DMS53 (cell line): ENCODE results near the gene ZNF492.
"Not testable (repeated sequence)": the region's sequence is repeated elsewhere in the genome, so short reads cannot be mapped to it uniquely, and the experiment has no call there.

ENCODE experiments used
- DNase-seq: peaks from one replicate; lab custom pipeline; 2025; lab: John Stamatoyannopoulos, UW

ZNF492 gene

GRCh38 chr19:22617614-22618320 is 16.4 kb upstream of the ZNF492 start:
- no peak for DNase-seq

GRCh38 chr19:22619371-22619770 is 14.8 kb upstream of the ZNF492 start:
- DNase-seq = no peak

DNA sequence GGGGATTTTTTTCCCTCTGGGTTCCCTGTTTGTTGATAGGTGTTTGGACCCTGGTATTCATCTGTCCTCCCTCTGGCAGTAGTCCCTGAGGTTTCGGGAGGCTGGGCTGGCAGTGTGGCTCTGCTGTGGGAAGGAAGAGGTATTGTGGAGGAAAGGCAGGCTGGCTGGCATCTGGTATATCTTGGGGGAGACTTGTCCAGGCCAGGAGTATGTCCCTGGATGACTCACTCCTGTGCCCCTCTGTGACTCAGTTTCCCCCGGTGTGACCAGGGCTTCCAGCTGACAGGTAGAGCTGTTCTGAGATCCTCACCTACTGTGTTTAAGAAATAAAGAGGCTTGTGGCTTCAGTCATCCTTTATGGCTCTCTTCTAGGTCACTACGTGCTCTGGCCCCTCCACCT is 14.2 kb upstream of the ZNF492 start:
- DNase-seq = no peak

DNA sequence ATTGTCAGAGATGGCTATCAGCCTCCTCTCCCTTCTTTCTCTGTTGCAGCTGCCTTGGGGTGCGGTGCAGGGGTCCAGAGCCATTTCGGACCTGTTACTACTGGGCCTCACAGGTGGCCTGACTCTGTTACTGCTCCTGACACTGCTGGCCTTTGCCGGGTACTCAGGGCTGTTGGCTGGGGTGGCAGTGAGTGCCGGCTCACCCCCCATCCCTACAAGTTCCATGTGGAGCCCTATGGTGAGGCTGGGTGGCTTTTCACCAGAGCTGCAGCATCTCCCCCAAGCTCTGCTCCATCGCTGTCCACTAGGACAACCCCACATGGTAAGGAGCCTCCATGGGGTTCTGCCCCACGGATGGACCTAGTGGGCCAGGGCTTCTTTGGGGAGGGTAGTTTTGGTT is 13.7 kb upstream of the ZNF492 start:
- no peak for DNase-seq

- DNase-seq = no peak
Observed at GRCh38 chr19:22620912-22621311, 13.2 kb upstream of the ZNF492 start.

DNA sequence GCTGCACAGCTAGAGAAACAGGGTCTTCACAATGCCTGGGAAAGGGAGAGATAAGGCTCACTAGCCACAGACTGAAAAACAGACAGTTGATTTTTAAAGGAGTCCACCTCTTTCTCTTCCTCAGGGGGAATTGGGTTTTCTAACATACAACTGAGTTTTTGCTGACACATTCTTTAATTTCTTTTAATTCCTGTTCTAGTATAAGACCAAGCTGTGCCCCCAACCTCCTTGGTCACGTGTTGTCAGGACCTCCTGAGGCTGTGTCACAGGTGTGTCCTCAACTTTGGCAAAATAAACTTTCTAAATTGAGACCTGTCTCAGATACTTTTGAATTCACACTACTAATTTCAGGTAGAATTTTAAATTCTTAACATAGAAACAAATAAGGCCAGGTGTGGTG is 12.1 kb upstream of the ZNF492 start:
- no peak for DNase-seq

- no peak for DNase-seq
Observed at GRCh38 chr19:22622901-22623840, 11.0 kb upstream of the ZNF492 start.

- no peak for DNase-seq
Observed at GRCh38 chr19:22623841-22624221, 10.3 kb upstream of the ZNF492 start.

- DNase-seq = no peak
Observed at GRCh38 chr19:22625266-22626035, 8.7 kb upstream of the ZNF492 start.

DNA sequence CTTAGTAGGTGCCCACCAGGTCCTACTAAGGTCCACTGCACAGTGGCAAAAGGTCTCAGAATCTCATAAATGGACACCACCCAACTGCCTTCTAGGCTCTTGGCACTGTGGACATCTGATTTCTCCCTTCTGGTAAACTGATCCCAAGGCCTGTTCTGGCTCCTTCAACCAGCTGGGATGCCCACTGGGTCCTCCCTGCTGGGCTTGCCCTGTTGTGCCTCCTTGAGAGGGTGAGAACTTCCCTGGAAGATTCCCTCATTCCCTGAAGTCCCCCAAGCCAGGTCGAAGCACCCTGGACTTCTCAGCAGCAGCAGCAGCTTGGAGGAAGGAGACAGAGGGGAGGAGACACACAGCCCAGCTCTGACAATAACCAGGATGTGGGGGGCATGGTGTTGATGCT is 6.6 kb upstream of the ZNF492 start:
- DNase-seq = no peak

DNA sequence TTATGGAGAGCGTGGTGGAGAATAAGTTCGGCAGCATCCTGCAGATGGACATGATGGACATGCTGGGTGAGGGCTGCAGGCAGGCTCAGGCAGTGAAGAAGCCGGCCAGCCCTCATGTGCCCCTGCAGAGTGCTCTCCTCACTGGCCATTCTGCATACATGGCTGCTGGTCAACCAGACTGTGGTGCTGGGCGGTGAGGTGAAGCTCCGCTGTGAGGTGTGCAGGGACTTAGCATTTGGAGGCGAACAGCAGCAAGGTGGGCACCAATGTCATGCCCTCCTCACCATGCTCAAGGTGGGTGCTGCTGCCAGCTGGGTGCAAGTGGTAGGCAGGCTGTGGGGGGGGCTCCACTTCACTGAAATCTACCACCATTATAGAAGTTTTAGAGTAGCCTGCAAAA is 5.7 kb upstream of the ZNF492 start:
- DNase-seq = no peak

DNA sequence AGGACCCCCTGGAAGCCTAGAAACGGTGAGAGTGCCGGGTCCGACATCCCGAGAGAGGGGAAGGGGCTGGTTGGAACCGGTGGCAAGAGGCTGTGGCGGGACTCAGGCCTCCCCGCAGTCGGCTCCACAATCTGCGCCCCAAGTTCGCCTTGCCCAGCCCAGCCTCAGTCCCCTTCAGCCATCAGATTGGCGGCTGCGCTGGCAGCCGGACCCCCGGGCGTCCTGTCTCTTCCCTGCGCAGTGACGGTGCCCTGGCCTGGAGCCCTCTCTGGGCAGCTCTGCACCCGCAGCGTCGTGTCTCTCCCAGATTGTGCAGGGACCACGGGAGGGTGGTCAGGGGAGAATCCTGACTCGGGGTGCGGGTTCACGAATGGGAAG is 315 bp downstream of the ZNF492 start:
- no peak for DNase-seq

DNA sequence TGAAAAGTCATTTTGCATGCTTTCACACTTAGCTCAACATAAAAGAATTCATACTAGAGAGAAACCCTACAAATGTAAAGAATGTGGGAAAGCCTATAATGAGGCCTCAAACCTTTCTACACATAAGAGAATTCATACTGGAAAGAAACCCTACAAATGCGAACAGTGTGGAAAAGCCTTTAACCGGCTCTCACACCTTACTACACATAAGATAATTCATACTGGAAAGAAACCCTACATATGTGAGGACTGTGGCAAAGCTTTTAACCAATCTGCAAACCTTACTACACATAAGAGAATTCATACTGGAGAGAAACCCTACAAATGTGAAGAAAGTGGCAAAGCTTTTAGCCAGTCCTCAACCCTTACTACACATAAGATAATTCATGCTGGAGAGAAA is 51.4 kb downstream of the ZNF492 start:
- DNase-seq = not testable (repeated sequence)

DNA sequence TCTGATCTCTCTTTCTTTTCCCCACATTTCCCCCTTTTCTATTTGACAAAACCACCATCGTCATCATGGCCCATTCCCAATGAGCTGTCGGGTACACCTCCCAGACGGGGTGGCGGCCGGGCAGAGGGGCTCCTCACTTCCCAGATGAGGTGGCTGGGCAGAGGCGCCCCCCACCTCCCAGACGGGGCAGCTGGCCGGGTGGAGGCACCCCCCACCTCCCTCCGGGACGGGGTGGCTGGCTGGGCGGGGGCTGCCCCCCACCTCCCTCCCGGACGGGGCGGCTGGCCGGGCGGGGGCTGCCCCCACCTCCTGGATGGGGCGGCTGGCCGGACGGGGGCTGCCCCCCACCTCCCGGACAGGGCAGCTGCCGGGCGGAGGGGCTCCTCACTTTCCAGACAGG is 68.5 kb downstream of the ZNF492 start:
- DNase-seq = not testable (repeated sequence)

GRCh38 chr19:22703096-22703495 is 69.0 kb downstream of the ZNF492 start:
- not testable (repeated sequence) for DNase-seq

DNA sequence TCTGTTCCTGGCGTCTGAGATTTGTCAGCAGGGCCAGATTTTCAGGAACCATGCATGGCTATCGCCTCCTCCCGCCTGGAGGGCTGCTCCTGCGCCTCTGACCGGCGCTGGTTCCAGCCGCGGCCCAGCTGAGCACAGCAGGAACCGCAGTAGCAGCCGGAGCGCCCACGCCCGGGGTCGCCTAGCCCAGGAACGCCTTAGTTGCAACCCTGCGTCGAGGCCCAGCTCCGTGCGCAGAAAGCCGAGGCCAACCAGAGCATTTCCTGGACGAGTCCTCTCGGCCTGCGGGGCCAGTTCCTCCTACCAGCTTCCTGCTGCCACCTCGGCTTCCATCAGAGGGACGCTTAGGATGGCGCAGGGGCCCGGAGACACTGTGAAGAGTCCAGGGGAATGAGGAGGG is 74.9 kb downstream of the ZNF492 start:
- DNase-seq = no peak
